Endothelial cell of umbilical vein (primary cell): ENCODE measurements around the gene SMOC1. TPM values are rescaled to one million over a fixed set of nuclear protein-coding genes. Genes with fewer than 3 reads are reported as not detected.

Source experiments
- BruUV-seq: library from RNA; stranded (reverse); fragments of 400-500 nt; replicated peaks from 2 replicates; lab custom pipeline; 2021; lab: Mats Ljungman, UMichigan
- CTCF ChIA-PET: fragments of 300-600, 350-600 bp; sonication (Branson Sonifier 250); formaldehyde crosslinking; loops from one replicate; lab custom pipeline; 2021; ENCODE audit warnings: antibody characterized with exemption, inconsistent platforms; lab: Charles Lee
- POLR2A ChIA-PET: fragments of 300-600, 350-600 bp; sonication (Branson Sonifier 250); formaldehyde crosslinking; loops from one replicate; lab custom pipeline; 2021; ENCODE audit warnings: antibody characterized with exemption, inconsistent platforms; lab: Charles Lee
- DNase-seq: peaks from one replicate; pipeline ENCODE4 v3.0.0-alpha.2; 2011; ENCODE audit warnings: low read depth, low spot score
- FAIRE-seq: peaks from 2 replicates; lab custom pipeline; 2011; peaks lifted over from hg19 to GRCh38; lab: Jason Lieb, UNC
- H2AFZ ChIP-seq: 2 replicates; pipeline ENCODE4 v1.6.0; 2012; ENCODE audit warnings: low read depth, low read length, control low read depth, inconsistent platforms
- H3K27ac ChIP-seq: 2 replicates; pipeline ENCODE4 v1.5.1; 2011; ENCODE audit warnings: low read depth, mild to moderate bottlenecking, control low read depth, low read length, moderate library complexity; ENCODE audit not compliant: insufficient read depth
- H3K27me3 ChIP-seq, 2 experiments: 2 replicates each; pipeline versions ENCODE4 v1.6.0 to v1.6.1; 2011; ENCODE audit warnings: low read length in 2 of 2, mixed read lengths in 1 of 2; ENCODE audit not compliant: control insufficient read depth in 2 of 2, insufficient read depth in 2 of 2
- H3K36me3 ChIP-seq, 2 experiments: 2 replicates in 1 of 2; 3 replicates in 1 of 2; pipeline ENCODE4 v1.5.1; 2011; ENCODE audit warnings: low read length in 2 of 2, mild to moderate bottlenecking in 1 of 2, moderate library complexity in 1 of 2; ENCODE audit not compliant: control insufficient read depth in 2 of 2, insufficient read depth in 2 of 2; ENCODE audit errors: extremely low read depth in 1 of 2
- H3K4me1 ChIP-seq: 3 replicates; pipeline ENCODE4 v1.5.1; 2011; ENCODE audit warnings: mild to moderate bottlenecking, low read length; ENCODE audit not compliant: control insufficient read depth, insufficient read depth; ENCODE audit errors: extremely low read depth
- H3K4me2 ChIP-seq: 2 replicates; pipeline ENCODE4 v1.6.1; 2011; ENCODE audit warnings: low read length, control low read depth, mixed read lengths; ENCODE audit not compliant: insufficient read depth
- H3K4me3 ChIP-seq, 3 experiments: fragments of 200-600 bp in 1 of 3; sonication (generic), shearing (Covaris generic) in 1 of 3; replicated peaks in 1 of 3; 2 replicates each; pipeline ENCODE4 v1.5.1; 2011 to 2016; ENCODE audit warnings: control low read depth in 3 of 3, low read length in 3 of 3, mild to moderate bottlenecking in 2 of 3, inconsistent platforms in 1 of 3, low read depth in 1 of 3, moderate library complexity in 1 of 3; ENCODE audit not compliant: insufficient read depth in 1 of 3
- H3K79me2 ChIP-seq: 2 replicates; pipeline ENCODE4 v1.6.0; 2012; ENCODE audit warnings: low read length, inconsistent platforms; ENCODE audit not compliant: control insufficient read depth, insufficient read depth
- H3K9ac ChIP-seq: replicated peaks from 2 replicates; pipeline ENCODE3; 2011; ENCODE audit warnings: low read length, control low read depth; ENCODE audit not compliant: insufficient read depth; ENCODE audit errors: extremely low read depth
- H3K9me1 ChIP-seq: replicated peaks from 3 replicates; pipeline ENCODE4 v1.6.0; 2011; ENCODE audit warnings: mild to moderate bottlenecking, low read length; ENCODE audit not compliant: control insufficient read depth, insufficient read depth; ENCODE audit errors: extremely low read depth
- H3K9me3 ChIP-seq: replicated peaks from 2 replicates; pipeline ENCODE4 v1.5.1; 2012; ENCODE audit warnings: low read length, inconsistent platforms; ENCODE audit not compliant: control insufficient read depth, insufficient read depth
- H4K20me1 ChIP-seq: replicated peaks from 2 replicates; pipeline ENCODE3; 2011; ENCODE audit warnings: mild to moderate bottlenecking, low read length; ENCODE audit not compliant: control insufficient read depth, insufficient read depth; ENCODE audit errors: extremely low read depth
- EZH2 ChIP-seq: IDR thresholded peaks from 2 replicates; pipeline ENCODE4 v1.6.1; 2012; ENCODE audit warnings: borderline replicate concordance, low read depth, mild to moderate bottlenecking, moderate library complexity, low read length, inconsistent platforms; ENCODE audit not compliant: severe bottlenecking
- FOS ChIP-seq: IDR thresholded peaks from 2 replicates; pipeline ENCODE4 v1.6.1; 2011; ENCODE audit warnings: mild to moderate bottlenecking, low read length, moderate library complexity, borderline replicate concordance; ENCODE audit not compliant: insufficient read depth
- GATA2 ChIP-seq: IDR thresholded peaks from 2 replicates; pipeline ENCODE4 v1.7.0; 2011; ENCODE audit warnings: low read depth, mild to moderate bottlenecking, moderate library complexity, mixed read lengths, low read length; ENCODE audit not compliant: insufficient read length, insufficient read depth
- JUN ChIP-seq: IDR thresholded peaks from 2 replicates; pipeline ENCODE4 v1.6.1; 2011; ENCODE audit warnings: borderline replicate concordance, low read depth; ENCODE audit not compliant: insufficient read length, insufficient read depth
- MYC ChIP-seq: IDR thresholded peaks from one replicate; pipeline ENCODE4 v1.6.1; 2011; ENCODE audit warnings: mild to moderate bottlenecking, low read depth, low read length
- POLR2A ChIP-seq: IDR thresholded peaks from 2 replicates; pipeline ENCODE4 v1.6.1; 2012; ENCODE audit warnings: low read depth, mild to moderate bottlenecking, control low read depth, low read length
- POLR2AphosphoS5 ChIP-seq: IDR thresholded peaks from 2 replicates; pipeline ENCODE4 v1.6.1; 2012; ENCODE audit warnings: low read depth, mild to moderate bottlenecking, control low read depth, low read length, moderate library complexity; ENCODE audit not compliant: insufficient read depth
- dilution Hi-C: fragments of 300-500 bp; cut with MboI; formaldehyde crosslinking; loops from one replicate; pipeline ENCODE4 v1.15.0; 2019; ENCODE audit warnings: low sequenced_read_pairs; ENCODE audit not compliant: extremely low pct_ligation_motif_present
- intact Hi-C: fragments of 100-400 bp; cut with micrococcal nuclease; formaldehyde crosslinking; loops from one replicate; pipeline ENCODE4 v1.10.0; 2022
- polyA plus RNA-seq, 4 experiments: library from polyadenylated mRNA; depleted of rRNA in 3 of 4; stranded (reverse) in 3 of 4; unstranded in 1 of 4; fragments of >200 nt; gene quantifications; 2 replicates each; pipeline versions ENCODE4 v1.2.1 to v1.2.3, GENCODE V29; 2011 to 2012; ENCODE audit warnings: missing spikeins in 1 of 4
- total RNA-seq: library from RNA; stranded (reverse); gene quantifications from 2 replicates; pipeline ENCODE4 v1.2.3, GENCODE V29; 2021
- TF ChIP-seq, protein P1 (sequence below), 2 donors: IDR thresholded peaks; 1 replicate in 1 of 2; 2 replicates in 1 of 2; pipeline ENCODE4 v1.5.1; 2011; ENCODE audit warnings: low read length in 2 of 2, mild to moderate bottlenecking in 2 of 2, moderate library complexity in 2 of 2, control low read depth in 1 of 2, inconsistent platforms in 1 of 2, low read depth in 1 of 2; ENCODE audit not compliant: insufficient read depth in 1 of 2; ENCODE audit errors: extremely low read depth in 1 of 2
- TF ChIP-seq, protein P2 (sequence below): IDR thresholded peaks from 2 replicates; pipeline ENCODE4 v1.6.1; 2011; ENCODE audit not compliant: insufficient read depth, insufficient read length

Gene SMOC1
- total and polyA plus RNA-seq, 2 donors (not counting 3 experiments of a cell fraction or from before 2014, with no cell fraction given) = 0.97 to 1.1 TPM

DNA sequence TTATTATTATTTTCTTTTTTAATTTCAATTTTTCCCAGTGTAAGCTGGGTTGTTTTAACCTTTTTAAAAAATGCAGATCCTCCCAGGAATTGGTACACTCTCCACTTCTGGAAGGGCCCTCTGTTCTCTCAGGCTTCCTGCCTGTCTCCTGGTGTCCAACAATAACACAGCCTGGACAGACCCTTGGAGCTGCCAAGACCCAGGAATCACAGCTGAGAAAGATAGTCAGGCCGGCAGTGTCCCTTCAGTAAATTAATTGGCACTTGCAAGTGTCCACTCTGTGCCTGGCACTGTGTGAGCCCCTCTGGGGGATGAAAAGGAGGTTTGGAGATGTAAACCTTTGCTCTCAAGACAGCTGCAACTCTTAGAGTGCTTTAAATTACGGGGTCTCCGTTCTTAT, 113.3 kb downstream of the SMOC1 start:
- Histone ChIP-seq H3K79me2 (no peaks in the 10 kb centered on the region), H2AFZ (no peak overlapping the region), H3K9ac (no peak overlapping the region), H3K27me3 (peaks cover 3 to 4% of the 10 kb centered on the region in 2 experiments), H3K4me3 (no peak overlapping the region), H3K27ac (no peak overlapping the region), H3K9me1 (no peaks in the 10 kb centered on the region), H4K20me1 (no peaks in the 10 kb centered on the region), H3K36me3 (no peaks in the 10 kb centered on the region), H3K4me2 (no peak overlapping the region), H3K4me1 (no peaks in the 10 kb centered on the region), H3K9me3 (no peaks in the 10 kb centered on the region)
- BruUV-seq = no TSS peak
- DNase-seq (no peak), FAIRE-seq (no peak)
- intact Hi-C loops (no loop called here), dilution Hi-C loops (no loop called here)
- TF ChIP-seq, protein P1, sequence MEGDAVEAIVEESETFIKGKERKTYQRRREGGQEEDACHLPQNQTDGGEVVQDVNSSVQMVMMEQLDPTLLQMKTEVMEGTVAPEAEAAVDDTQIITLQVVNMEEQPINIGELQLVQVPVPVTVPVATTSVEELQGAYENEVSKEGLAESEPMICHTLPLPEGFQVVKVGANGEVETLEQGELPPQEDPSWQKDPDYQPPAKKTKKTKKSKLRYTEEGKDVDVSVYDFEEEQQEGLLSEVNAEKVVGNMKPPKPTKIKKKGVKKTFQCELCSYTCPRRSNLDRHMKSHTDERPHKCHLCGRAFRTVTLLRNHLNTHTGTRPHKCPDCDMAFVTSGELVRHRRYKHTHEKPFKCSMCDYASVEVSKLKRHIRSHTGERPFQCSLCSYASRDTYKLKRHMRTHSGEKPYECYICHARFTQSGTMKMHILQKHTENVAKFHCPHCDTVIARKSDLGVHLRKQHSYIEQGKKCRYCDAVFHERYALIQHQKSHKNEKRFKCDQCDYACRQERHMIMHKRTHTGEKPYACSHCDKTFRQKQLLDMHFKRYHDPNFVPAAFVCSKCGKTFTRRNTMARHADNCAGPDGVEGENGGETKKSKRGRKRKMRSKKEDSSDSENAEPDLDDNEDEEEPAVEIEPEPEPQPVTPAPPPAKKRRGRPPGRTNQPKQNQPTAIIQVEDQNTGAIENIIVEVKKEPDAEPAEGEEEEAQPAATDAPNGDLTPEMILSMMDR (IDR thresholded peaks at IDR 0.05; ENCODE audit: extremely low read depth in 1 of 2, insufficient read depth in 1 of 2, low read depth in 1 of 2, low read length in 2 of 2) = no peak
- TF ChIP-seq GATA2 (no peak), MYC (no peak), POLR2A (no peak), JUN (no peak), EZH2 (no peak), POLR2AphosphoS5 (no peak), FOS (no peak)
- TF ChIP-seq, protein P2, sequence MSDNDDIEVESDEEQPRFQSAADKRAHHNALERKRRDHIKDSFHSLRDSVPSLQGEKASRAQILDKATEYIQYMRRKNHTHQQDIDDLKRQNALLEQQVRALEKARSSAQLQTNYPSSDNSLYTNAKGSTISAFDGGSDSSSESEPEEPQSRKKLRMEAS = no peak
- ChIA-PET CTCF (no interaction called here), POLR2A (no interaction called here)
